Measurements from ENCODE around the gene PPP2R5C.
A peak's percentile ranks its signal among the peaks of the same experiment; 100 is the strongest.

PPP2R5C gene

GRCh38 chr14:101948666-101949216, 187.2 kb downstream of the PPP2R5C start:
- Histone ChIP-seq H3K4me3 (ENCODE audit: low read depth, low read length) (peak overlapping the region; percentile 81), H3K9me3 (ENCODE audit: control insufficient read depth, insufficient read depth, low read depth, low read length) (no peaks in the 10 kb centered on the region), H3K27ac (ENCODE audit: extremely low read depth, low read depth, low read length) (peak overlapping the region; percentile 45), H3K4me1 (ENCODE audit: control insufficient read depth, insufficient read depth, low read length) (0 out of 2 replicates have a peak, but pooled peaks cover 3% of the 10 kb centered on the region), H3K36me3 (ENCODE audit: control insufficient read depth in 2 of 2, insufficient read depth in 1 of 2, low read length in 2 of 2) (no peaks in the 10 kb centered on the region)
- TF ChIP-seq ZNF19 (tag by site-specific recombination; IDR thresholded peaks at IDR 0.05; ENCODE audit: low read depth) (no peak), HIC1 (tag by site-specific recombination; IDR thresholded peaks at IDR 0.05) (peak; percentile 75; the same call in 1 of the 2 replicates)
- ChIA-PET POLR2A (interaction anchor here (0.6 to 1.4 kb wide), 2 partner anchors 12 to 24 kb away, joined by 3 to 4 read pairs; no protein-coding TSS in a partner anchor), CTCF (interaction anchor here (0.9 to 2.2 kb wide), 2 partner anchors 13 to 15 kb away, joined by 3 to 11 read pairs; no protein-coding TSS in a partner anchor)

GRCh38 chr14:101950100-101950499, 188.6 kb downstream of the PPP2R5C start:
- H3K4me1 ChIP-seq (ENCODE audit: control insufficient read depth, insufficient read depth, low read length) = 0 out of 2 replicates have a peak, but pooled peaks cover 3% of the 10 kb centered on the region
- H3K9me3 ChIP-seq (ENCODE audit: control insufficient read depth, insufficient read depth, low read depth, low read length) = no peaks in the 10 kb centered on the region
- H3K27ac ChIP-seq (ENCODE audit: extremely low read depth, low read depth, low read length) = no peak overlapping the region
- H3K4me3 ChIP-seq (ENCODE audit: low read depth, low read length) = no peak overlapping the region
- TF ChIP-seq ZBTB17 (tag by site-specific recombination; IDR thresholded peaks at IDR 0.05) (no peak), GLIS1 (tag by site-specific recombination; IDR thresholded peaks at IDR 0.05) (no peak), ZBTB48 (tag by site-specific recombination; IDR thresholded peaks at IDR 0.05) (no peak), SP7 (tag by site-specific recombination; IDR thresholded peaks at IDR 0.05) (no peak), ZNF530 (tag by site-specific recombination; IDR thresholded peaks at IDR 0.05; ENCODE audit: low read depth) (no peak), SETDB1 (IDR thresholded peaks at IDR 0.05; ENCODE audit: insufficient read length, low read length) (no peak), MZF1 (tag by site-specific recombination; IDR thresholded peaks at IDR 0.05; ENCODE audit: borderline replicate concordance) (no peak), ZNF843 (tag by site-specific recombination; IDR thresholded peaks at IDR 0.05) (no peak), ZNF518A (tag by site-specific recombination; conservative IDR thresholded peaks at IDR 0.05; ENCODE audit: low read depth) (no peak), ZNF549 (tag by site-specific recombination; IDR thresholded peaks at IDR 0.05) (no peak), ZNF157 (tag by site-specific recombination; IDR thresholded peaks at IDR 0.05) (no peak), PBX3 (CRISPR knock-in tag; IDR thresholded peaks at IDR 0.05) (no peak)
- ChIA-PET CTCF (interaction anchor here (2.0 kb wide), 1 partner anchor 11 kb away, joined by 9 read pairs; no protein-coding TSS in a partner anchor), POLR2A (interaction anchor here (0.6 kb wide), 1 partner anchor 19 kb away, joined by 4 read pairs; no protein-coding TSS in a partner anchor)
- H3K36me3 ChIP-seq (ENCODE audit: control insufficient read depth in 2 of 2, insufficient read depth in 1 of 2, low read length in 2 of 2) = no peaks in the 10 kb centered on the region

Measured in HEK293 (cell line).